HG03196 (cell line): ENCODE data around the gene CTIF.

ENCODE experiments used
- ATAC-seq: cut with Tn5 transposase; IDR thresholded peaks from one replicate; pipeline ENCODE4 v1.9.1; 2021; ENCODE audit not compliant: unreplicated experiment

Gene CTIF

GRCh38 chr18:48889115-48889941, 350.5 kb downstream of the CTIF start:
- no peak for ATAC-seq

GRCh38 chr18:48889981-48890762, 351.3 kb downstream of the CTIF start:
- ATAC-seq: no peak

- ATAC-seq: no peak
These were observed 352.9 kb downstream of the CTIF start for GRCh38 chr18:48891721-48892120.

- ATAC-seq: no peak
These were observed 353.5 kb downstream of the CTIF start for GRCh38 chr18:48892146-48892855.

GRCh38 chr18:48893061-48893607, 354.3 kb downstream of the CTIF start:
- ATAC-seq: no peak

GRCh38 chr18:48893608-48894600, 355.1 kb downstream of the CTIF start:
- ATAC-seq: no peak

- no peak for ATAC-seq
These were observed 356.0 kb downstream of the CTIF start for GRCh38 chr18:48894799-48895346.

- ATAC-seq: no peak
These were observed 357.6 kb downstream of the CTIF start for GRCh38 chr18:48896326-48896874.

GRCh38 chr18:48896875-48897511, 358.2 kb downstream of the CTIF start:
- no peak for ATAC-seq

GRCh38 chr18:48897531-48897930, 358.7 kb downstream of the CTIF start:
- no peak for ATAC-seq

GRCh38 chr18:48898521-48898920, 359.7 kb downstream of the CTIF start:
- no peak for ATAC-seq

GRCh38 chr18:48899558-48900174, 360.8 kb downstream of the CTIF start:
- no peak for ATAC-seq

- no peak for ATAC-seq
These were observed 361.6 kb downstream of the CTIF start for GRCh38 chr18:48900469-48900868.

- no peak for ATAC-seq
These were observed 362.6 kb downstream of the CTIF start for GRCh38 chr18:48901145-48902022.

- no peak for ATAC-seq
These were observed 363.4 kb downstream of the CTIF start for GRCh38 chr18:48902023-48902855.

- no peak for ATAC-seq
These were observed 364.2 kb downstream of the CTIF start for GRCh38 chr18:48902856-48903601.
